SJCRH30 (cell line): ENCODE measurements around the gene CUZD1. TPM values are rescaled to one million over a fixed set of nuclear protein-coding genes. Genes with fewer than 3 reads are reported as not detected.
A peak's percentile ranks its signal among the peaks of the same experiment; 100 is the strongest.
"Not testable (repeated sequence)": the region's sequence is repeated elsewhere in the genome, so short reads cannot be mapped to it uniquely, and the experiment has no call there.

Source experiments
- DNase-seq, 2 experiments: peaks; one replicate each; pipeline ENCODE4 v3.0.0-alpha.2; 2015 to 2020
- H3K27ac ChIP-seq: fragments of 250-450 bp; sonication (Bioruptor Pico); 2 replicates; pipeline ENCODE4 v1.5.1; 2020; ENCODE audit warnings: mild to moderate bottlenecking, moderate library complexity
- H3K27me3 ChIP-seq: fragments of 250-450 bp; sonication (Bioruptor Pico); 2 replicates; pipeline ENCODE4 v1.5.1; 2020; ENCODE audit warnings: mild to moderate bottlenecking, moderate library complexity
- H3K36me3 ChIP-seq: fragments of 250-450 bp; sonication (Bioruptor Pico); 2 replicates; pipeline ENCODE4 v1.5.1; 2020; ENCODE audit warnings: mild to moderate bottlenecking, moderate library complexity
- H3K4me1 ChIP-seq: fragments of 250-450 bp; sonication (Bioruptor Pico); 2 replicates; pipeline ENCODE4 v1.5.1; 2020; ENCODE audit warnings: mild to moderate bottlenecking, moderate library complexity
- H3K4me3 ChIP-seq: fragments of 250-450 bp; sonication (Bioruptor Pico); 2 replicates; pipeline ENCODE4 v1.5.1; 2020; ENCODE audit warnings: mild to moderate bottlenecking, moderate library complexity
- H3K9me3 ChIP-seq: fragments of 250-450 bp; sonication (Bioruptor Pico); replicated peaks from 2 replicates; pipeline ENCODE4 v1.5.1; 2020; ENCODE audit warnings: mild to moderate bottlenecking, moderate library complexity
- total RNA-seq: library from RNA; depleted of rRNA; stranded (reverse); fragments of >200 nt; shearing (Covaris generic); gene quantifications from 2 replicates; pipeline ENCODE4 v1.2.3, GENCODE V29; 2014

The CUZD1 gene
- total RNA-seq, 1 experiment from 2014 or later: 3.3 TPM

DNA sequence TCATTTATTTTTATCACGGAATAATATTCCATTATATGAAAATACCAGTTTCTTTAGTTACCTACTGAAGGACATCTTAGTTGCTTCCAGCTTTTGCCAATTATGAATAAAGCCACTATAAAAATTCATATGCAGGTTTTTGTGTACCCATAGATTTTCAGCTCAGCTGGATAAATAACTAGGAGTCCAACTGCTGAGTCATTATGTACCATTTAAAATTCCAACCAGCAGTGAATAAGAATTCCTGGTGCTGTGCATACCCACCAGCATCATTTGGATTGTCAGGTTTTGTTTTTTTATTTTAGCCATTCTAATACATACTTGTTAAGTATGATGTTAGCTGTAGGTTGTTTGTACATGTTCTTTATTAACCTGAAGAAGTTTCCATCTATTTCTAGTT, 19.2 kb upstream of the CUZD1 start:
- H3K4me3 ChIP-seq: no peak overlapping the region
- H3K4me1 ChIP-seq: peaks cover 41% of the 10 kb centered on the region
- H3K27me3 ChIP-seq: no peaks in the 10 kb centered on the region
- no peak overlapping the region; the same call in 1 of the 2 replicates for H3K27ac ChIP-seq
- H3K36me3 ChIP-seq: peaks cover 3% of the 10 kb centered on the region
- no peak for DNase-seq
- H3K9me3 ChIP-seq: peaks cover 7% of the 10 kb centered on the region; the same call in 1 of the 2 replicates

DNA sequence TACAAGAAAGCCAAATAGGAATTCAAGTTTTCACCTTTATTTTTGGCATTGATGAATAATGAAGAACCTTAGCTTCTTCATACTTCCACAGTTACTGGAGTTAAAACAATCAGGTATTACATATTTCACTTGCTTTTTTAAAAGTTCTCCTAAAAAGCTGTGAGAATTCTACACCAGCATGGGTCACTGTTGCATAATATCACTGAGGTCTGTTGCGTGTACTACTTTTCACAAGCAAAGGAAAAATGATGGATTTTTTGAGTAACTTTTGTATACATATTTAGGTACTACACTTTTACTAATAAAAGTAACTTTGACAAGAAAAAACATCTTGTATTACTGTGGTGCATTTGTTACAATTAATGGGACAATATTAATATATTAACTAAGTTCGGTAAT, 18.5 kb upstream of the CUZD1 start:
- DNase-seq: no peak
- Histone ChIP-seq H3K36me3 (peaks cover 3% of the 10 kb centered on the region), H3K4me1 (peaks cover 41% of the 10 kb centered on the region), H3K4me3 (no peak overlapping the region), H3K27ac (no peak overlapping the region), H3K9me3 (peaks cover 7% of the 10 kb centered on the region; the same call in 1 of the 2 replicates), H3K27me3 (no peaks in the 10 kb centered on the region)

- no peak for DNase-seq
- H3K27ac ChIP-seq: no peak overlapping the region
- H3K4me1 ChIP-seq: peaks cover 41% of the 10 kb centered on the region
- H3K27me3 ChIP-seq: no peaks in the 10 kb centered on the region
- H3K4me3 ChIP-seq: no peak overlapping the region
- peaks cover 9% of the 10 kb centered on the region for H3K36me3 ChIP-seq
- H3K9me3 ChIP-seq: peaks cover 7% of the 10 kb centered on the region; the same call in 1 of the 2 replicates
Measured at GRCh38 chr10:122863216-122864193, 17.8 kb upstream of the CUZD1 start.

DNA sequence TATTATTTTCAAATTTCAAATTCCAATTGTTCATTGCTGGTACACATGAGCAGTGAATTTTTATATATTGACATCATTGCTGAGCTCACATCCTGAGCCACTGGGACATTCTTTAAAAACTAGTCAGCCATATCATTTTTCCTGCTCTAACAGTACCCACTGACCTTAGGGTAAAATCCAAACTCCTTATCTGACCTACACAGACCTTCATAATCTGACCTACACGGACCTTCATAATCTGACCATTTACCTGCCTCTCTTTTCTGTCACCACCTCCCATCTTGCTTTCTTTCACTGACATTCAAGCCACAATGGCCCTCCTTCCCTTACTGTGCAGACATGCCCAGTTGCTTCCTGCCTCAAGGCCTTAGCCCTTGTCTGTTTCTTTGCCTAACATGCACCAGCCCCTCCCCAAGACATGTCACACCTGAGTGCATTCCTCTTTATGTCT, 16.1 kb upstream of the CUZD1 start:
- Histone ChIP-seq H3K4me1 (peaks cover 49% of the 10 kb centered on the region), H3K4me3 (no peak overlapping the region), H3K36me3 (peaks cover 14% of the 10 kb centered on the region), H3K27ac (peak overlapping the region; percentile 63), H3K9me3 (peaks cover 3% of the 10 kb centered on the region; the same call in 1 of the 2 replicates), H3K27me3 (no peaks in the 10 kb centered on the region)
- peak in 1 of 2 experiments; percentile 41 for DNase-seq

DNA sequence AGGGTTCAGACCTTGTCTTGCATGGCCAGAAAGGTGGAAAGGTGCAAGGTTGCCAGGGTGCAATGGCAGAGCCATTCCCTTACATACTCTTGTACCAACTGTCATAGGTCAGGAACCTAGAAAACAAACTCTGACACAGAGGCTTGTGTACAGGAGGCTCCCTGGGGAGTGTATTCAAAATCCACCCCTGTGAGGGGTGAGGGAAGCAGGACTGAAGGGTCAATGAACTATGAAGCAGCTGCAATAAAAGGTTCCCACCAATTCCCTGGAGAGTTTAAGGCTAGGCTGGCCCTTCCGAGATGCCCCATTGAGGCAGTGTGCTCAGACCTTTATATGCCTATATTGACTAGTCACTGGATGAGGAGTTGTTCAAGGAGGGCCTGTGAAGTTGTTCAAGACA, 13.9 kb upstream of the CUZD1 start:
- peaks cover 23% of the 10 kb centered on the region for H3K36me3 ChIP-seq
- H3K9me3 ChIP-seq: no peaks in the 10 kb centered on the region
- H3K4me1 ChIP-seq: peaks cover 60% of the 10 kb centered on the region
- no peak overlapping the region for H3K4me3 ChIP-seq
- H3K27ac ChIP-seq: no peak overlapping the region
- no peaks in the 10 kb centered on the region for H3K27me3 ChIP-seq
- no peak for DNase-seq

DNA sequence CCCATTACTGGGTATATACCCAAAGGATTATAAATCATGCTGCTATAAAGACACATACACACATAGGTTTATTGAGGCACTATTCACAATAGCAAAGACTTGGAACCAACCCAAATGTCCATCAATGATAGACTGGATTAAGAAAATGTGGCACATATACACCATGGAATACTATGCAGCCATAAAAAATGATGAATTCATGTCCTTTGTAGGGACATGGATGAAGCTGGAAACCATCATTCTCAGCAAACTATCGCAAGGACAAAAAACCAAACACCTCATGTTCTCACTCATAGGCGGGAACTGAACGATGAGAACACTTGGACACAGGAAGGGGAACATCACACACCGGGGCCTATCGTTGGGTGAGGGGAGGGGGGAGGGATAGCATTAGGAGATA, 12.4 kb upstream of the CUZD1 start:
- H3K9me3 ChIP-seq, H3K27ac ChIP-seq, H3K27me3 ChIP-seq, H3K4me3 ChIP-seq, DNase-seq: not testable (repeated sequence)
- Histone ChIP-seq H3K36me3 (peaks cover 38% of the 10 kb centered on the region), H3K4me1 (peaks cover 70% of the 10 kb centered on the region)

- Histone ChIP-seq H3K36me3 (peaks cover 44% of the 10 kb centered on the region), H3K27me3 (no peaks in the 10 kb centered on the region), H3K27ac (no peak overlapping the region), H3K9me3 (no peaks in the 10 kb centered on the region), H3K4me3 (no peak overlapping the region), H3K4me1 (peaks cover 69% of the 10 kb centered on the region)
- no peak for DNase-seq
Measured at GRCh38 chr10:122856902-122857301, 11.2 kb upstream of the CUZD1 start.

DNA sequence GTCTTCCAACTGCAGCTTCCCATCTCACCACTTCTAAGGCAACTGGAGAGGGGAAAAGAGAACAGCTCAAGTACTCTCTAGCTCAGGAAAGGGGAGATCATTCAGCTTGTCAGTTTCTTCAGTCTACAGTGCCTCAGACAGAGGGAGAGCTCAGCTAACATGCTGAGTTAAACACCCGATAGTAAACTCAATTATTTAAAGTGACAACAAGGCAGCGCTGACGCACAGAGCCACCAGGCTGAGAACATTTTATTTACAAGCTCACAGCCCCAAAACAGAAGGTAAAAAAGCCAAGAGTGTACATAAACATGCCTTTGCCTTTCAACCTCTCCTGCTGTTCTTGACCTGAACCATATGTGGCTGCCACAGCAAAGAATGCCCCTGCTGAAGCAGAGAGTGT, 10.1 kb upstream of the CUZD1 start:
- Histone ChIP-seq H3K36me3 (peaks cover 53% of the 10 kb centered on the region), H3K4me3 (no peak overlapping the region), H3K9me3 (no peaks in the 10 kb centered on the region), H3K27ac (peak overlapping the region; percentile 66; the same call in 1 of the 2 replicates), H3K4me1 (peaks cover 66% of the 10 kb centered on the region), H3K27me3 (no peaks in the 10 kb centered on the region)
- no peak for DNase-seq

GRCh38 chr10:122854648-122855047, 9.0 kb upstream of the CUZD1 start:
- H3K4me3 ChIP-seq: no peak overlapping the region
- peaks cover 62% of the 10 kb centered on the region for H3K36me3 ChIP-seq
- H3K27me3 ChIP-seq: no peaks in the 10 kb centered on the region
- peak overlapping the region; percentile 66 for H3K27ac ChIP-seq
- H3K4me1 ChIP-seq: peaks cover 69% of the 10 kb centered on the region
- no peaks in the 10 kb centered on the region for H3K9me3 ChIP-seq
- DNase-seq: peak; percentile 50 to 63

DNA sequence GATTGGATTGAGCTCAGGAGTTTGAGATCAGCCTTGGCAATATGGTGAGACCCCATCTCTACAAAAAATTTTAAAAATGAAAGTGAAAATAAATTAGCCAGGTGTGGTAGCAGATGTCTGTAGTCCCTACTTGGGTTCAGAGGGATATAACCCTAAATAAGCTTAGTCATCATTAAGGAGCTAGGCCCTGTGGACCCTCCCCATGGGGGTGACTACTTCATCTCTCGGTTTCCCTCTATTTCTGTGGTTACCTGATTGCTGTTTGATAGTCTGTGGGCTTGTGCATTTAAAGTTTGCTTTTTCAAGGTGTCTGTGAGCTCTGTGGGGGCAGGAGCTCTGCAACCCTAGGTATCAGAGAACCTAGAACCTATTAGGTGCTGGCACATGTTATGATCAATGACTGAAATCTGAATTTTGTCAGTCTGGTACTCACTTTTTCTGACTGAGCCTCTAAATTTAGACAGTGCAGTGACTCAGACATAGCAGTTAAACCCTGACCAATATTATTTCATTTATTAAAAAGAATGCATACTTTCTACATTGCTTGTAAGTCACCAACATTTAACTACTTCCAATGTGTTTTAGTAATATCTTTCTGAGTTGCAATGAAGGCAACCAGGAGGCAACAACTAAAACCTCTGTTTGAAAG, 8.1 kb upstream of the CUZD1 start:
- Histone ChIP-seq H3K36me3 (peaks cover 59% of the 10 kb centered on the region), H3K4me3 (no peak overlapping the region), H3K27me3 (no peaks in the 10 kb centered on the region), H3K9me3 (no peaks in the 10 kb centered on the region), H3K27ac (peak overlapping the region; percentile 66), H3K4me1 (peaks cover 78% of the 10 kb centered on the region)
- no peak for DNase-seq

- Histone ChIP-seq H3K4me1 (peaks cover 85% of the 10 kb centered on the region), H3K27me3 (no peaks in the 10 kb centered on the region), H3K4me3 (no peak overlapping the region), H3K9me3 (no peaks in the 10 kb centered on the region), H3K36me3 (peaks cover 51% of the 10 kb centered on the region), H3K27ac (peak overlapping the region; percentile 14; the same call in 1 of the 2 replicates)
- DNase-seq: no peak
Measured at GRCh38 chr10:122852261-122852660, 6.6 kb upstream of the CUZD1 start.

DNA sequence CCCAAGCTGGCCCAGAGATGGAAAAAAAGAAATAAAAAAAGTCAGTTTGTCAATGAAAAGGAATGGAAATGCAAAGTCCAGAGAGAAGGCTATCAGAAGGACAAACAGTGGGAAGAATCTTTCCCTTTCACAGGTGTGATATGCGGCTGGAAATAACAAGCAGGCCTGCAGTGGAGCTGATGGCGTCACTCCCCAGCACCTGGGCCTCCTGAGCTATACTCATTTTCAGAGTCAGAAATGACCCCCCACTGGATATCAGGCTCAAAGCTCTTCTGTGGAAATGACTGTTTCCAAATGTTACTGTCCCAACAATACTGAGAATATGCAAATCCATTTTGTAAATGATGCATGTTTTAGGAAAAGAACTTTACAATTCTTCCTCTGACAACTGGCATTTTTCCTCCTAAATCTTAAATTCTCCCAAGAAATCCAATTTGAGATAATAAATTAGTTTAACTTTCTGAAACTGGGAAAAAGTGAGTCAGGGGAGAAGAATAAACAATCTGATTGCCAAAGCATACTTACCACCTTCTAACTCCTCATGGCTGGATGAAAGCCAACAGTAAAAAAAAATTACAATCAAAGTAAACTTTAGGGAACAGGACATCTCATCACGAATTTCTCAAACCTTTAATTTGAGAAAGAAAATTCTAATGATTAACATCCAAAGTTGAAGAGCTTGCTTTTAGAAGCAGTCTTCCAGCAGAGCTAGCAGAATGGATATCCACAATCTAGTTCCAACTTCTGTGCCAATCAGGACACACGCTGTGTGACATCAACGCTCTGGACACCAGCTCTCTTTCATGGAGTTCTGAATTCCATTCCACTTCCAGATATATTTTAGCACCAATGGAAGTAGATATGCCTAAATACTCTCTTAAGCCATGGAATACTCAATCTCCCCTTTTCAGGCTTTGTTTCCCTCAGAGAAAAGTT, 5.3 kb upstream of the CUZD1 start:
- Histone ChIP-seq H3K9me3 (no peaks in the 10 kb centered on the region), H3K36me3 (peaks cover 55% of the 10 kb centered on the region), H3K27ac (no peak overlapping the region), H3K4me3 (no peak overlapping the region), H3K4me1 (peaks cover 76% of the 10 kb centered on the region), H3K27me3 (no peaks in the 10 kb centered on the region)
- DNase-seq: no peak

DNA sequence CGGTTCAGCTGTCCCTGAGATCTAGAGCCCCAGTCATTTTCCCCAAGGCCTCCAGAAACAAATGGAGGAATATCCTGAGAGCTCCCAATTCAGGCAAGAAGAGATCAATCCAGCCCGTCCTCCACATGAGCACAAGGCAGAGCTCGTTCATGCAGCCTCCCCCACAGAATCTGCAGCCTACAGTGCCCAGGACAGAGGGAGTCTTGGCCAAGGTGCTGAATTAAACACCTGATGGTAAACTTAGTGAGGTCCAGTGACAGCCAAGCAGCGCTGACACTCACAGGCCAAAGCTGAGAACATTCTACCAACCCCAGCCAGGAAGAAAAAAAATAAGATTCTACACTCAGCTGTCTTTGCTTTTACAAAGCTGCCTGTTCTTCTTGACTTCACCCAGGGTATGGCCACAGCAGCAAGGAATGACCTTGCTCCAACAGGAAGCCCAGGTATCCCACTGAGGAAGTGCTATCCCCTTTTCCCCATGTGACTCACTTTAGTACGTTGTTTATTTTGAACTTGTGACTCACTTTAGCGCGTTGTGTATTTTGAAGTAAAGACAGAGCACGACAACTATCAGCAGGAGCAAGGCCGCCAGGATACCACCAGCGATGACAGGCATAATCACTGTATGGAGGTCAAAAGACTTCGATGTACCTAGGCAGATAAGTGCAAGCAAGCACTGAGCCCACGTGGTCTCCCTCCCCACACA, 4.4 kb upstream of the CUZD1 start:
- no peaks in the 10 kb centered on the region for H3K9me3 ChIP-seq
- peaks cover 53% of the 10 kb centered on the region for H3K36me3 ChIP-seq
- no peaks in the 10 kb centered on the region for H3K27me3 ChIP-seq
- no peak overlapping the region for H3K27ac ChIP-seq
- H3K4me3 ChIP-seq: no peak overlapping the region
- peaks cover 67% of the 10 kb centered on the region for H3K4me1 ChIP-seq
- DNase-seq: no peak

DNA sequence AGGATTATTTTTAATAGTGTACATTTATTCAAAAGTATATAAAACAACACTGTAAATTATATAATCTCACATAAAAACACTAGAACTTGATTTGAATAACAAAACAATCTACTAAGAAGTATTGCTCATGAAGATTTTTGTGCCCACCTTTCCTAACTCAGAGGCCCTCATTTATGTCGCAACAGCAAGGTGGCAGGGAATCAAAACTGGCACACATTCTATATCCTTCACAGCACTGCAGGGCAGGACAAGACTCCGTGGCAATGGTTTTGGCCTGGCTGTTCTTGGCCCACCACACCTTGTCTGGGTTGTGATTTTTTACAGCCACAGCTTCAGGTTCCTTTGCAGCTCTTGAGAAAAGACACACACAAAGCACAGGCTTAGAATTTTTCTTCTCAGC, 3.4 kb upstream of the CUZD1 start:
- peak overlapping the region; percentile 62 for H3K27ac ChIP-seq
- no peak overlapping the region for H3K4me3 ChIP-seq
- no peaks in the 10 kb centered on the region for H3K27me3 ChIP-seq
- H3K36me3 ChIP-seq: peaks cover 49% of the 10 kb centered on the region
- no peak for DNase-seq
- no peaks in the 10 kb centered on the region for H3K9me3 ChIP-seq
- H3K4me1 ChIP-seq: peaks cover 57% of the 10 kb centered on the region
